SK-N-DZ (cell line): ENCODE measurements around the gene SFXN5.

Source experiments
- DNase-seq: peaks from one replicate; pipeline ENCODE4 v3.0.0-alpha.2; 2015; ENCODE audit warnings: low spot score

Gene SFXN5

DNA sequence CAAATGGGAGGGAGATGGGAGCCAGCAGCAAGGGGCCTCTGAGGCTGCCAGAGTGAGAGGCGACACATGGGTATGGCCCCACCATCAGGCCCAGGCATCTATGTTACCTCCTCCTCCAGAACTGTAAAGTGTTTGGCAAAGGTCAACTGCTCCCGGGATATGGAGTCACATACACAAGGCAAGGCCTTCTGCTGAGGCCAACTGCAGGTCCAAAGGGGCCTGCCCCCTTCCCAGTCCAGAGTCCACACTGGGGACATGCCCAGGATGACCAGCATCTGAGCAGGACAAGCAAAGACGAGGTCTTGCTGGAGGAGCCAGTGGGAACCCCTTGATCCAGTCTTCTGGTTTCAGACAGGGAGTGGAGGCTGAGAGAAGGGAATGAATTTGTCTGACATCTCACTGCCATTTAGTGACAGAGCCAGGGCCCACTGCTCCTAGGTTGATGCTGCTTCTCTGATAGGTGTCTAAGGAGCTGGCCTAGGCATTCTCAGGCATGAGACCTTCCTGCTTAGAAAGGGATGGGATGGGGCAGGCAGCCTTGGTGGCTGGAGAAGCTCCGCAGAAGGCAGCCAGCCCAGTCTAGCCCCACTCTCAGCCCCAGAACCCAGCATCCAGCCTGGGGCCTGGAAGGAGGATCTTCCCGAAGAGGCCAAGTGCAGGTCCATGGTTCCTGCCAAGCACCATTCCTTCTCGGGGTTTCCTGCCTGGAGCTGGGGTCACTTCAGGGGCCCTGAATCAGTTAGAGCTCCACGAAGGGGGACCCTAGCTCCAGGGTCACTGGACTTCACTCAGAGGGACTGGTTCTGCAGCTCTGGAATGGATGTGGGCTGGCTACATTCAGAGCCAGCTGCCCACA lies 127.7 kb downstream of the SFXN5 start:
- DNase-seq, result no peak

DNA sequence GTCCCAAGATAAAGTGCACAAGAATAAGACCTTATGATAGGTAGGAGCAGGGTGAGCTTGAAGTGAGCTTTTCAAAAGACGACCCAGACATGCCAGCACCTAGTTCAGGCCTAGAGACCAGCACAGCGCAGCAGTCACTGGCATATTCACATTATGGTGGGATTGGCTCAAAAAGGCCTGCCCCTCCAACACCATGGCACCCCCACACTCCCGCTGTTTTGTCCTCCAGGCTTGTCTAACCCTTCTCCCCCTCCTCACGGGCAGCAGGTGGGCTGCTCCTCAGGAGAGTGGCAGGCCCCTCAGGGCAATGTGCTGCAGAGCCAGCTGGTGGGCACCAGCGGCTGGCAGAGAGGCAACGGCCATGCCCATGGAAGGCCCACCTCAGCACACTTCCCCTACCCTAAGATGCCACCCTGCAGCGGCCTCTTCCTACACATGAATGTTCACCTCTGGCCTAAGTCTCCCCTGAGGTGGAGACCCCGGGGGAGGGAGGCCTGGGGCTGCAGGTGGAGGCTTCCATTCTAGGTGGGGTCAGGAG lies 128.6 kb downstream of the SFXN5 start:
- DNase-seq, result no peak

DNA sequence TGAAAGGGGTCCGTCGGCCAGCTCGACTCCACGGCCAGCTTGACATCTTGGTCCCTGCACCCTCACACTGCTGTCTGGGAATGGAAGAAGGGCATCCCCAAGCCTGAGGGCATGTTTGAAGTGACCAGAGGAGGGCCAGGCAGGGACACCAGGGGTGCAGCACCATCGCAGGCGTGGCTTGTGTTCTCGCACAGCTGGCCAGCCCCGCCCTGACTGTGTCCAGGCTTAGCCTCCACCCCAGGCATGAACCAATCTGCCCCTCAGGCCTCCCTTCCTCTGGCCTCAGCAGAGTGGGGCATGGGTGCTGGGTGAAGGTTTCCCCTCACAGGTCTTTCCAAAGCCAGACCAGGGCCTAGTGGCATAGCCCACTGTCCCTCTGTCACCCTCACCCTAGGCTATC lies 129.2 kb downstream of the SFXN5 start:
- DNase-seq, result no peak

DNA sequence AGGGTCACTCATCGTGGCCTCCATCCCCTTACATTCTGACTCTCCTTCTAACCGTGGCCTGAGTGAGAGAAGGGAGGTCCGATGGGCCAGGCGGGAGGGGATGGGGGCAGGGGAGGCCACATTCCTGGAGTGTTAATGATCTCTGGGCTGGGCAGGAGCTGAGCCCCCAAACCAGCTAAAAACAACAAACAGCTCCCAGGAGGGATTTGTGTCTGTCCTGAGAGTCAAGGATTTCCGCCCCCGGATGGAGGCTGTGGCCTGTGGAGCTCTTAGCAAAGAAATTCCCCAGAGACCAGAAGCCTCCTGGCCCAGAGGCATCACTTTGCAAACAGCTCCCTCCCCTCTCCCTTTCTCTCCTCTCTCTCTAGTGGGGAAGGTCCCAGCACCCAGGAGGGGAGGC lies 130.7 kb downstream of the SFXN5 start:
- peak; percentile 36 for DNase-seq

DNA sequence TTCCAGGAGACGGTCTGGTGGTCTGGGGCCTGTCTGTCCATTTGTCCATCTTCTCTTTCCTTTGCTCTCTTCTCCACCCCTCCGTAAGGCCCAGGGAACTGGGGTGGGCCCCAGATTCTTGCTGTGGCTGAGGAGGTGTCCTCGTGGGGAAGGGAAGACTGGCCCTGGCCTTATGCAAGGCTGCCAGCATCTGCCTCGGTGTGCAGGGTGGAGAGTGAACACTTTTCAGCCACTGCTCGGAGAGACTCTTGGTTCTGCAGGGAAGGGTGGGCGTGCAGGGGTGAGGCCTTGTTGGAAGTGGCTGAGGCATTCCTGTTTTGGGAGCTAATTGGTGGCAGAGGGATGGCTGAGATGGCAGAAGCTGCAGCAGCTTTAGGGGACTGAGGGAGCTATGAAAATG lies 131.2 kb downstream of the SFXN5 start:
- DNase-seq, result no peak

DNA sequence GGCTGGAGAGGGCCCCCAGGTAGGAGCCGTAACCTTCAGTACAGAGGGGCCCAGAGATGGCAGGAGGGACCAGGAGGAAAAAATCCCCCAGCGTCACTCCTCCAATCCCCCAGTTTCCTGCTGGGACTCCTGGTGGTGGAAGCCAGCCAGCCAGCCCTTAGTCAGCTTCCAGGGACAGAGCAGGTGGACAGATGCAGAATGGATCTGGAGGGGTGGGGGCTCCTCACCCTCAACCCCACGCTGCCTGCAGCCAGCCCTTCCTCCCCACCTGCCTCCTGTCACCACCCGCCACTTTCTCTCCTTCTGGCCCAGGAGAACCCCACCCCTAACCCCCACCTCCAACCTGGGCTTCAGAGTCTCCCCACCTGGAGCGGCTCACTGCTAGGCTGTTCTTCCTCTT lies 133.1 kb downstream of the SFXN5 start:
- no peak for DNase-seq

DNA sequence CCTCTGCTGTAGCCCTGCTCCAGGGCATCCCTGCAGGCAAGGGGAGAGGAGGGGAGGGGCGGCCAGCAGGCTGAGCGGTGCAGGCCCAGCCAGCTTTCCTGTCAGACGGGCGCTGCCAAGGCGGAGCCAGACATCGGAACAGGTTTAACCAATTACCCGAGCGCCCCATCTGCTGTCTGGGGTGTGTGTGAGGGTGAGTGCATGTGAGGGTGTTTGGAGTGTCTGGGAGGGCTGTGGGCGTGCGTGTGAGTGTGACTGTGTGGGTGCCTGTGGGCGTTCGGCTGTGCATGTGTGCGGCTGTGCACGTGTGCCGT lies 134.2 kb downstream of the SFXN5 start:
- peak; percentile 48 for DNase-seq

DNA sequence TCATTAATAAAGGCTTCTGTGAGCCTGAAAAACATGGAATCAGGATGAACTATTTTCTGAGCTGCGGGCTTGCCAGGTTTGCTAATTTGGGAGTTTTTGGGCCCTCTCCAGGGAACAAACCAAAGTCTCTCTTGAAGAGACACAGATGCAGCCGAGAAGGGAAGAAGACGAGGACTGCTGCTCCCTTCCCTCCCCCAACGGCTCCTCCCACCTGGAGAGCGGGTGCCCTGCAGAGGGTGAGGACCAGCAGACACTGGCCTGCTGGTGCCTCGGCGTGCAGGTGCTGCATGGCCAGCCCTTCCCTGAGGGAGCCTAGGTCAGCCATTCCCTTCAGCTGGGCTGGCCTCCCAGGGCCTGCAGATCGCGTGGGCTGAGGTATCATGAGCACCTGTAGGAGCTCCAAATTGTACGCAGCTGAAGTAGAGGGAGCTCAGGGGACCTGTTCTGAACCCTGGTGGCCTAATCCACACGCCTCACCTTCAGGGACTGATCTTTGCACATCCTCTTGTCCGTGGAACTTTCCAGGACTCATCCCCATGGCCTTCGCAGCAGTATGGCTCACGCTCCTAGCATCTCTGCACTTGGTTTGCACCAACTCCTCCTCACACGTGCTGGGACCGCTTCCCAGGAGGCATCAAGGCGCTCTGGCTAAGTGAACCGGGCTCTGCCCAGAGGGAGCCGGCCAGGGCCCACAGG lies 134.7 kb downstream of the SFXN5 start:
- no peak for DNase-seq

DNA sequence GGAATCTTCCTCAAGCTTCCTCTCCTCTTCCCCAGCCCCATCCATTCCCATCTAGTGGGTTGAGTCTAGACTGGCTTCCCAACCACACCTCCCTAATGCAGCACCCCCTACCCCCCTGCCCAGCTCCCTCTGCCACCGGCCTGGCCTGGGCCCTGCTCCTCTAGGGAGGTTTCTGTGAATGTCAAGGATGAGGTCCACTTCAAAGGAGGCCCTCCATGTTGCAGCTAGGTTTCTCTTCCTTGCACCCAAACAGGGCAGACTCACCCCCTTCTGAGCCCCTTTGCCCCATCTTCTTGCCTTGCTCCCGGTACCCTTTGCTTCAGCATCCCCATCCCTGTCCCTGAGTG lies 135.9 kb downstream of the SFXN5 start:
- DNase-seq, result no peak

DNA sequence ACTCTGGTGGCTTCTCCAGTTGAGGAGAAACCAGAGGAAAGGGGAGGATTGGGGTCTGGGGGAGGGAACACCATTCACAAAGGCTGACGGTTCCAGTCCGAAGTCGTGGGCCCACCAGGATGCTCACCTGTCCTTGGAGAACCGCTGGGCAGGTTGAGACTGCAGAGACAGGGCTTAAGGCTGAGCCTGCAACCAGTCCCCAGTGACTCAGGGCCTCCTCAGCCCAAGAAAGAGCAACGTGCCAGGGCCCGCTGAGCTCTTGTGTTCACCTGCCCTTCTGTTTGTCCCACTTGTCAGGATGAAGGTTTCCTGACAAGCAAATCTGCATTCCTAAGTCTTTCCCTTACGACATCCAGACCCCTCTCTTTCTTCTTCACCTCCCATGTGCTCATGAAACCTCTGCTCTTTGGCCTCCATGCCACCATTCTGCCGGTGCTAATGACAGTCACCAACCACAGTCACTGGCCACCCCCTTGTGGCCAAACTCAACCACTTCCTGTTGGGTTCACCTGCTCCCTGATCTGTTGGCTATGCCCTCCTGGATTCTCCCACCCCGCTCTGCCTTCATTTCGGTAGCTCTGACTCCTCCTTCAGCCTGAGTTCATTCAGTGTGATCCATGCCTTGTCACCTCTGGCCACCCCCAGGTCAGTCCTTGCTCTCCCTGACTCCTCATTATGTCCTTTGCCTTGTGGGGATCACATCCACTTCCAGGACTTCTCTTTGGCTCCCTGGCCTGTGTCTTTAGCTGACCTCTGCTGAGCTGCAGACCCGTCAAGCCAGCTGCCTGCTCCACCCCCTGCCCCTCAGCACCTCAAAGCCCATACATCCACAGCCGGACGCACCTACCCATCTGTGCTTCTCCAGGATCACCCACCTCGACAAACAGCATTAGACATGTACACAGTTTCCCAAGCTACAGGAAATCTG lies 136.6 kb downstream of the SFXN5 start:
- peak; percentile 43 for DNase-seq

DNA sequence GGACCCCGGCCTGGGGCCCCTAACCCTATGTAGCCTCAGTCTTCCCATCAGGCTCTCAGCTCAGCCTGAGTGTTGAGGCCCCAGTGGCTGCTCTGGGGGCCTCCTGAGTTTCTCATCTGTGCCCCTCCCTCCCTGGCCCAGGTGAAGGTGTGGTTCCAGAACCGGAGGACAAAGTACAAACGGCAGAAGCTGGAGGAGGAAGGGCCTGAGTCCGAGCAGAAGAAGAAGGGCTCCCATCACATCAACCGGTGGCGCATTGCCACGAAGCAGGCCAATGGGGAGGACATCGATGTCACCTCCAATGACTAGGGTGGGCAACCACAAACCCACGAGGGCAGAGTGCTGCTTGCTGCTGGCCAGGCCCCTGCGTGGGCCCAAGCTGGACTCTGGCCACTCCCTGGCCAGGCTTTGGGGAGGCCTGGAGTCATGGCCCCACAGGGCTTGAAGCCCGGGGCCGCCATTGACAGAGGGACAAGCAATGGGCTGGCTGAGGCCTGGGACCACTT lies 137.8 kb downstream of the SFXN5 start:
- DNase-seq, result no peak

DNA sequence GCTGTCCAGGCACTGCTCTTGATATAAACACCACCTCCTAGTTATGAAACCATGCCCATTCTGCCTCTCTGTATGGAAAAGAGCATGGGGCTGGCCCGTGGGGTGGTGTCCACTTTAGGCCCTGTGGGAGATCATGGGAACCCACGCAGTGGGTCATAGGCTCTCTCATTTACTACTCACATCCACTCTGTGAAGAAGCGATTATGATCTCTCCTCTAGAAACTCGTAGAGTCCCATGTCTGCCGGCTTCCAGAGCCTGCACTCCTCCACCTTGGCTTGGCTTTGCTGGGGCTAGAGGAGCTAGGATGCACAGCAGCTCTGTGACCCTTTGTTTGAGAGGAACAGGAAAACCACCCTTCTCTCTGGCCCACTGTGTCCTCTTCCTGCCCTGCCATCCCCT lies 138.3 kb downstream of the SFXN5 start:
- DNase-seq, result no peak

DNA sequence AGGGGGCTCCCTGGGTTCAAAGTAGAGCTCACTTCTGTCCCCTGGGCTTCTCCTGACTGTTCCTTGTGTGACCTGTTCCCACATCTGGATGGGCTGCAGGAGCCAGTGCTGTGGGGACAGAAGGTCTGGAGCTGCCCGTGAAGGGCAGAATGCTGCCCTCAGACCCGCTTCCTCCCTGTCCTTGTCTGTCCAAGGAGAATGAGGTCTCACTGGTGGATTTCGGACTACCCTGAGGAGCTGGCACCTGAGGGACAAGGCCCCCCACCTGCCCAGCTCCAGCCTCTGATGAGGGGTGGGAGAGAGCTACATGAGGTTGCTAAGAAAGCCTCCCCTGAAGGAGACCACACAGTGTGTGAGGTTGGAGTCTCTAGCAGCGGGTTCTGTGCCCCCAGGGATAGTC lies 138.7 kb downstream of the SFXN5 start:
- DNase-seq, result no peak

DNA sequence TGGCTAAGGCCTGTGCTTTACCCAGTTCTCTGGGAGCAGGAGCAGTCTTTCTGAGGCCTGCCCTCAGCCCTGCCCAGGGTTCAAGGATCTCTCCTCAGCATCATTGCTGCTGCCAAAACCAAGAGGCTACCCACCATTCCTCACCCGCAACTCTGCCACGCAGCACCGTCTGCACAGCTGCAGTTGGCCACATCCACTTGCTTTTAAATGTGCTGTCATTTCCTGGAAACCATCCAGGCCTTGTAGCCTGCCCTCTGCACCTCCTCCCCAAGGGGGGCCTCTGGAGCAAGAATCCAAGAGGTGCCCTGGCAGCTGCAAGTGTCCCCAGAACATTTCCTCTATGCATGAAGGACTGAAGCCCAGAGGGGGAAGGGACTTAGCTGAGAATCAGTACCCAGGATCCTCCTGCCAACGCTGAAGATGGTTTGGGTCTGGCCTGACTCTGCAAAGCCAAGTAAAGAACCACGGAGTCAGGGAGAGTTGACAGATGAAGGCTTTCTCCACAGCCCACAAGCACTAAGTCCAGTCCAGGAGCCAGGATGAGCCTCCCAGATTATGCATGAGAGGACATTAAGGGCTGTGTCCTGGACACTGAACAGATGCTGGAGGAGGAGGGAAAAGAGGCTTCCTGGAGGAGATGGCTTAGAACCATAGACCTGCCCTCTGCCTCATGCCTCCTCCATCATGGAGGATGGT lies 139.3 kb downstream of the SFXN5 start:
- DNase-seq, result no peak

DNA sequence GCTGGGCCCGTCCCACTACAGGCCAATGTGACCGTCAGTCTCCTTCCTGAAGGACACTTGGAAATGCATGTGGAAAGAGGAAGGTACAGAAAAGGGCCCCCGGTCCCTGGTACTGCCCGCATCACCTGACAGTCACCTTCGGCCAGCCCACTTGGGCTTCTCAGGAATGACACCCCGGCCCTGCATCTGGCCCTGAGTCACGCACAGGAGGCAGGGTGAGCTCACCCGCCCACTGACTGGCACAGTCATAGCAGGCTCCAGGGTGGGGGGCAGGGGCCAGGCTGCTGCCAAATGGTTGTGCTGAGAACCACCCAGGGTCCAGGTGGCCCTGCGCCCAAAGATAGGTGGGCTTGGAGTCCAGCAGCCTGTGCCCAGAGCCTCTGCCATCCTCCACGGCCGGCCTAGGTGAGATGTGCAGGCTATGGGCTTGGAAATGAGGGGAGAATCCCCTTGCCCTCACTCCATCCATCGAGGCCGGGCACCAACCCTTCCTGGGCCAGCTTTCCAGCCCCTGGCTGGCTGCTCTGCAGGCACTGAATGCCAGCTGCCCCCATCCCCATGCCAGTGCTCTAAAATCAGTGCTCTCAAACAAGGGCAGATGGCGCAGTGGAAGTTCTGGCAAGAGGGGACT lies 140.1 kb downstream of the SFXN5 start:
- DNase-seq, result no peak

DNA sequence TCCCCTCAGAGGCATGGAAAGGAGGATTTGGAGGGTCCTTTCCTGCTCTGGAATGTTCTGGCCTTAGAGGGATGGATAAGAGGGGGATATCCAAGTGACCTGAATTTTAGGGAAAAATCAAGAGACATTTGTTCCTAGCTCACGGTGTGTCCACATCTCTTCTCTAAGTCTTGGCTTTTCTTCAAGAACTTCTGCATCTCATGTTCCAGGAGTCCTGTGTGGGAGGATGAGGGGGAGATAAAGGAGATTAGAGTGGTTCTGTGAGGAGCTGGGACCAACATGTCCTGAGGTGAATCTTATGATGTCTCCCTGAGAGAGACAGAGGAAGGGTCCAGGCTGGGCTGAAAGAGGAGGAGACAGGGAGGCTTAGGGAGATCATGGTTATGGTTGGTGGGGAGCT lies 142.5 kb downstream of the SFXN5 start:
- DNase-seq, result no peak

DNA sequence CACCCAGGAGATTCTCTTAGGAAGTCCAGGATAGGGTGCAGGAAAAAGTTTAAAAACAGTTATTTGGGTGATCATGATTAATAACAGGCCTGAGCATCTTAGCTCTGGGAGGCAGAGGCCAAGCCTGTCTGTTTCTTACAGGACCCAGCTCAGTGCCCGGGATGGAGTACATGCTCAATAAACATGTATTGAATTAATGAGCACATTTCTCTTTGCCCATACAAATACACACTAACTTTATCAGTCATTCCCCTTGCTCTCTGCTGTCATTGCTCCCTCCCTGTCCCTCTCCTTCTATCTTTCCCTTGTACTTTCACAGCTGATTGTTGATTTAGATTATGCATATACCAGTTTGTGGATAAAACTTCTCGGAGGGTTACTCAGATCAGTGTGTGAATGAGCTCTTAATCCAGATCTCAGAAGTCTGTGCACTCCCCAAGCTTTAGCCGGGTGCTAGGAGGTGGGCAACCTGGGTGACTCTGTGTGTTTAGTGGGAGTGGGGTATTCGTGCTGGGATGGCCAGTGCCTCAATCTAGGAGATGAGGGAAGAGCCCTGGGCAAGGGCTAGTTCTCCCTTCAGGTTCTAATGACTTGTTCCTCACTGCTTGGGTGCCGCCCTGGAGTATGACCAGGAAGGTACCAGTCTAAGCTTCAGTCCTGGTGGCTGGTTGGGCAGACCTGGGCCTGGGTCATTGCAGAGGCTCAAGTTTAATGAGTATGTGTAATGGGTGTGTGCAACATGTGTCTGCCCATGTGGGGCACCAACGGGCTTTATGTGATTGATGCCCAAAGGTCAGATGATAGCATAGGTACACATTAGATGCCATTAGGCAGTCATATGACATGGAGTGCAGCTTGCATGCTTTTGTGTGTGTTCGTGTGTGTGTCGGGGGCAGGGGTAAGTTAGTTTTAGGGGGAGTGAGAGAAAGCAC lies 143.6 kb downstream of the SFXN5 start:
- no peak for DNase-seq

DNA sequence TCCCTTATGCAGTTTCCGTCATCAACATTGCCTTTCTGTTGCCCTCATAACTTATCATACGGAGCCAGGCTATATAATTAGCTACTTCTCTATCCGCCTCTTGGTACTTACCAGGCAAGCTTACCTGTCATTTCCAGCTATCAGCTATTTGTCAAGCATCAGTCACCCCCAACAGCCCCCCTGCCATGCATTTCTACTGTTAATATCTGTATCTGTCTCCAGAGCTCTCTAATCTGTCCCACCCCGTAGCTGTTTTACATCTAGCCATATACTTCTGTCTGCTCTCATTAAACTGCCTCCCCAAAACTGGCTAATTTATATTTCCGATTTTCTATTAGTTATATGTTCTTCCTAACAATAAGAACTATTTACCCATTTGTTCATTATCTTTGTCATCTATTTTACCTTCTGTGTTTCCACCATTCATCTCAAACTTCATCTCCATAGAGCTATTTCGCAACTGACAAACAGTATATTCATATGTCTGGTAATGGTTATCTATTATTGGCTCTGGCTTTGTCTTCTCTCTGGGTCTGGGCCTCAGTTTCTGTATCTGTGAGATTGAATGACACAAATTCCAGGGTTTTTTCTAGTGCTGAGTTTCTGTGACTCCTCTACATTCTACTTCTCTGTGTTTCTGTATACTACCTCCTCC lies 144.6 kb downstream of the SFXN5 start:
- no peak for DNase-seq

DNA sequence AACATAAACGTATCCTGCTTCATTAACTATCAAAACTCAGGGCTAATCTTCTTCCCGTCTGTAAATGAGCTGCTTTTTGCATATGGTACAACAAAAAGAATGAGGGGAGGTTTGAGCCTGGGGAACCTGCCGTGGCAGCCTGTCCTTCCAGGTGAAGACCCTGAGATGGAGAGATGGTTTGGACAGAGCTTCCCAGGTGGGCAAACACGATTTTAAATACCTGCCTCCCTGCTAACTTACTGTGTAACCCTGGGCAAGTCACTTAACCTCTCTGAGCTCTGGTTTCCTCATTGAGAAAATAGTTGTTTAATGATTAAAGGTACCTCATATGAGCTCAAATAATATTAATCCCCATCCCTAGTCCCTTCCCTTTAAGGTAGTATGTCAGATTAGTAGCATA lies 145.1 kb downstream of the SFXN5 start:
- DNase-seq, result no peak
